Measurements from ENCODE around the gene BYSL. TPM values are rescaled to one million over a fixed set of nuclear protein-coding genes. Genes with fewer than 3 reads are reported as not detected.
A peak's percentile ranks its signal among the peaks of the same experiment; 100 is the strongest.

BYSL gene
- total RNA-seq, 1 donor from 2014 or later: 8.4 TPM

DNA sequence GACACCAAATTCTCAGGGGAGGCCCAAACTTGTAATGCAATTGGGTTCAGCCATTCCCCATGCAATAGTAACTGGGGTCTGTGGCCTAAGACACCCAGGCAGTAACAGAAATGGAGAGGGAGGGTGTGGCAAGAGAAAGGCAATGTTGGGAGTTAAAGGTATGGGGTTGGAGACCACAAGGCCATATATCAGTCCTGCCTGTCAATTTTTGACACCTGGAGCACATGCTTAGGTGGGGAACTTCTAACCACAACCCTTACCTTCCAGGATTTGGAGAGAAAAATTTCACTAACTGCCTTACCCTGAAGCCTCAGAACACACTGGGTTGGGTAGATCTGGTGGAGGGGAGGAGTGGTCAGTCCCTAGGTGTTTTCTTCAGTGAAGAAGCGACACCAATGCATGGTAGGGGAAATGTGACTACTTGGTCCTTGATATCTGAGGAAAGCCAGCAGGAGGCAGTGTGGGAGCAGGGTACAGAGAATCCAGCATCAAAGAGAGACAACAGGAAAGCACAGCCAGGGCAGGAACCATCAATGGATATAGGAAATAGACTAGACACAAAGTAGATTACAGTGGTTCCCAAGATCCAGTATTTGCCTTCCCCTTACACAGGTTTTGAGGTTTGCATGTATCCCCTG lies 19.3 kb upstream of the BYSL start:
- no peak for ATAC-seq
- no peak for DNase-seq
- intact Hi-C loops (cut with micrococcal nuclease): no loop called here

GRCh38 chr6:41909727-41910126 lies 11.6 kb upstream of the BYSL start:
- intact Hi-C loops (cut with micrococcal nuclease): no loop called here
- DNase-seq: no peak
- ATAC-seq: no peak

- intact Hi-C loops (cut with micrococcal nuclease): no loop called here
- no peak for ATAC-seq
- DNase-seq: no peak
Observed at GRCh38 chr6:41914343-41914742, 7.0 kb upstream of the BYSL start.

- intact Hi-C loops (cut with micrococcal nuclease): no loop called here
Observed at GRCh38 chr6:41914869-41915530, 6.3 kb upstream of the BYSL start.

DNA sequence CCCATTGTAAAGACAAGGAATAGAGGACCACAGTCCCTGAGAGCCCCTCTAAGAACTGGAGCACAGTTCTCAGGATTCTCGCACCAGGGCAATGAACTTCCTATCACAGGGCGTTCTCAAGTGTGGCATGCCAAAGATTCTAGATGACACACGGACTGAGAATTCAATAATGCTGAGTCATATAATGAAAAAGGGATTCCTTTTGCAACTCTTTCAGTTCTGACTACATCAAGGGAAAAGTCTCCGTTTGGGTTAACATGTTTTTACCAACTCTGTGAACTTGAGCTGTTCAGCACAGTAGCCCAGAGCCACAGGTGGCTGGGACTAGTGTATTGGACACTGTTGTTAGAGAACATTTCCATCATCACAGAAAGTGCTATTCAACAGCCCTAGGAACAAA lies 3.8 kb upstream of the BYSL start:
- intact Hi-C loops (cut with micrococcal nuclease): no loop called here
- no peak for ATAC-seq
- DNase-seq: no peak

More at GRCh38 chr6:41914869-41915530, 6.3 kb upstream of the BYSL start:
- DNase-seq (no peak), ATAC-seq (no peak)

- intact Hi-C loops (cut with micrococcal nuclease): loop anchor here (5.0 kb wide), 1 partner anchor 129 kb away; no protein-coding TSS in a partner anchor
- ATAC-seq: peak; percentile 7
- no peak for DNase-seq
Observed at GRCh38 chr6:41921712-41921998, 356 bp downstream of the BYSL start.

- intact Hi-C loops (cut with micrococcal nuclease): loop anchor here (5.0 kb wide), 1 partner anchor 130 kb away; no protein-coding TSS in a partner anchor
- no peak for ATAC-seq
Observed at GRCh38 chr6:41922154-41922553, 855 bp downstream of the BYSL start.

GRCh38 chr6:41927253-41927652 lies 6.0 kb downstream of the BYSL start:
- ATAC-seq (no peak), DNase-seq (no peak)
- intact Hi-C loops (cut with micrococcal nuclease): no loop called here

More at GRCh38 chr6:41922154-41922553, 855 bp downstream of the BYSL start:
- no peak for DNase-seq

- no peak for ATAC-seq
- intact Hi-C loops (cut with micrococcal nuclease): no loop called here
Observed at GRCh38 chr6:41929924-41930323, 8.6 kb downstream of the BYSL start.

DNA sequence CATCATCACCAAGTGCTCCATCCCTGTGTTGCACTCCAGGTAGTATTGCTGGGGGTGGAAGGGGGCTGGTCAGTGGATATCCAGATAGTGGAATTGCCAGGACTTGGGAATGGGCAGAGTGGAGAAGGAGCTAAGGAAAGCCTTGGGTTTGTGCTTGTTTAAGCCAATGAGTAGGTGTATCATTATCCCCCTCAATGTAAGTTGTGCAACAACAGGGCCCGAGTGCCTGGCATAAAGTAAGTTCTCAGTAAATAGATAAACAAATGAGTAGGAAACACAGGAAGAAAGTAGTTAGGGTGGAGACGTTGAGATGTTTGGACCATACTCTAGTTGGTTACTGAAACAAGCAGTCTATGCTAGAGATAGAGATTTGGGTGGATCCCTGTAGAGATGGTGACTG lies 10.5 kb downstream of the BYSL start:
- intact Hi-C loops (cut with micrococcal nuclease): no loop called here
- DNase-seq: no peak
- no peak for ATAC-seq

More at GRCh38 chr6:41929924-41930323, 8.6 kb downstream of the BYSL start:
- DNase-seq: no peak

DNA sequence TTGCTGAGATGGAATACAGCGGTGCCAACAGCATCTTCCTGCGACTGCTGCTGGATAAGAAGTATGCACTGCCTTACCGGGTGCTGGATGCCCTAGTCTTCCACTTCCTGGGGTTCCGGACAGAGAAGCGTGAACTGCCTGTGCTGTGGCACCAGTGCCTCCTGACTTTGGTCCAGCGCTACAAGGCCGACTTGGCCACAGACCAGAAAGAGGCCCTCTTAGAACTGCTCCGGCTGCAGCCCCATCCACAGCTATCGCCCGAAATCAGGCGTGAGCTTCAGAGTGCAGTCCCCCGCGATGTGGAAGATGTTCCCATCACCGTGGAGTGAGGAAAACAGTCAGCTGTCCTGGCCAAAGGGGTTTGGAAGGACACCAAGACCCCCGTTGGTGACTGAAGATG lies 11.1 kb downstream of the BYSL start:
- intact Hi-C loops (cut with micrococcal nuclease): no loop called here
- DNase-seq (no peak), ATAC-seq (no peak)

GRCh38 chr6:41934278-41935192 lies 13.2 kb downstream of the BYSL start:
- intact Hi-C loops (cut with micrococcal nuclease): no loop called here
- DNase-seq (no peak), ATAC-seq (no peak)

DNA sequence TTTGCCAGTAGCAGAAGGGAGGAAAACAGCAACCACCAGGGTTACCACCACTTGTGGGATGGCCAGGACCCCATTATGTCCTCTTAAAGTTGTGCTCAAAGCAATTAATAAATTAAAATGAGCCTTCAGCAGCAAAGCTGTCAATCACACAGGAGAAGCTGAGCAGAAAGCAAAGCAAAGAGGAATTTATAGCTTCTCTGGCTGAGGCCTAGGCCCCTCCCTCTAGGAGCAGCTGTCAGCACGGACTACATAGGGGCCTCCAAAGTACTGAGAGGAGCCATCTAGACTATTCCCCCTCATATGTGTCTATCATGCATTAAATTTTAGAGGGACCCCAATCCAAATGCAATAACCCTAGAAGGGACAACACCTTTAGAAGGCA lies 13.9 kb downstream of the BYSL start:
- ATAC-seq (no peak), DNase-seq (no peak)
- intact Hi-C loops (cut with micrococcal nuclease): no loop called here

GRCh38 chr6:41935685-41936072 lies 14.4 kb downstream of the BYSL start:
- DNase-seq (no peak), ATAC-seq (no peak)
- intact Hi-C loops (cut with micrococcal nuclease): no loop called here

DNA sequence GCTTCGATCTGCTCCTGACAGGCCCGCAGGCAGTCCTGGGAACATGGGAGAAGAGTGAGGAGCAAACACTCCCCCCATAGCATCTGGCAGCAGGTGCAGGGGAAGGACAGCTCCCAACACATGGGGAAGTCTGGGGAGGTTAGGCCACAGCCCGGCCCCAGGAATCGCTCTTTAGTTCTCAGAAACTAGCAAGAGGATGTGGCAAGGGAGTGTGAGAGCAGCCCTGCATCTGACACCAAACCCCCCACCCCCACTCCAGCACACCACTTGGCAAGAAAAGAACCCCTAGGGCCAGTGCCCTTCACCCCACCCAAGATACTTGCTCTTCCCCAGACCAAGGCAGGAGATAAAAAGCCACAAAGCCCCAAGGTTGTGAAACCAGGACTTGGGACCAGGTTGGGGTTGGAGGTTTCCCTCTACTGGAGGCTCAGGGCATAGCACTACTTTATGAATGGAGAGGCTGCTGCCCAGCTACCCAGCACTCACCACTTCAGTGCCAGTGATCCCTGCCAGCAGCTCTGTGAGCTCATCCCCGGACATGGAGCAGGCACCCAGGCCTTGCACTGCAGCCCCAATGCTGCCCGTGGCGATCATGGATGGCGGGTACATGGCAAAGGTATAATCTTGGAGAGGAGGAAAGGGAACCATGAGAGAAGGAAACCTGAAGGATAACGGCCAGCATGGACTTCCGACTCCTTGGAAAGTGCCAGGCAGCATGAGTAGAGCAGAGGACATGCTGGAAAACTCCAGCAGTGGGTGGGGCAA lies 15.0 kb downstream of the BYSL start:
- ATAC-seq: peak; percentile 74
- intact Hi-C loops (cut with micrococcal nuclease): no loop called here
- peak; percentile 81 for DNase-seq

DNA sequence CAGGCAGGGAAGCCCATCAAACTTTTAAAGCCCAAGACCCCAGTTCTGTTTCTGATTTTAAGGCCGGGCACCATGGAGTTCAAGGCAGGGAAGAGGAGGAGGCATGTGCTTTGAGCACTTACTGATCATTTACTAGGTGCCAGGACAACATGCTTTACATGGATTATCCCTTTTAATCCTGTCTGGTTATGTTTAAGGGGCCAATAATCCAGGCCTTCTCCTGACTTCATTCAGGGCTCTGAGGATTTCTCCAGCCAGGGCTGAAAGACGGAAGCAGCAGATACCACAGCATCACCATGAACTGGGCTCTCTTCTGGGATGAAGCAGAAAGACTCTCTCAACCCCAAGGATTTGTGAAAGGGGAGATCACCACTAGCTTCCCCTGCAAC lies 16.2 kb downstream of the BYSL start:
- ATAC-seq (no peak), DNase-seq (no peak)
- intact Hi-C loops (cut with micrococcal nuclease): no loop called here

GRCh38 chr6:41937861-41938574 lies 16.7 kb downstream of the BYSL start:
- peak; percentile 1 for ATAC-seq
- intact Hi-C loops (cut with micrococcal nuclease): no loop called here

GRCh38 chr6:41938590-41939175 lies 17.4 kb downstream of the BYSL start:
- intact Hi-C loops (cut with micrococcal nuclease): no loop called here
- no peak for DNase-seq
- ATAC-seq: no peak

More at GRCh38 chr6:41937861-41938574, 16.7 kb downstream of the BYSL start:
- peak; percentile 36 for DNase-seq
